IMR-90 (cell line): Measurements from ENCODE around the gene ABHD15.

Experiments used
- ELK1 ChIP-seq: fragments of 150-350 bp; IDR thresholded peaks from 2 replicates; pipeline ENCODE4 v1.6.1; 2016; ENCODE audit warnings: low read depth, mild to moderate bottlenecking, low read length, moderate library complexity, borderline replicate concordance
- FOS ChIP-seq: fragments of 150-350 bp; IDR thresholded peaks from 2 replicates; pipeline ENCODE4 v1.6.1; 2016; ENCODE audit warnings: low read depth, low read length
- MAFK ChIP-seq: IDR thresholded peaks from 2 replicates; pipeline ENCODE4 v1.6.1; 2012; ENCODE audit warnings: low read depth, low read length, improper control_type of control experiment
- MAZ ChIP-seq: IDR thresholded peaks from 2 replicates; pipeline ENCODE4 v1.6.1; 2012; ENCODE audit warnings: low read depth, mild to moderate bottlenecking, low read length, improper control_type of control experiment, moderate library complexity, borderline replicate concordance
- MXI1 ChIP-seq: IDR thresholded peaks from 2 replicates; pipeline ENCODE4 v1.6.1; 2012; ENCODE audit warnings: low read depth, mild to moderate bottlenecking, low read length, moderate library complexity, borderline replicate concordance
- NFE2L2 ChIP-seq: fragments of 150-350 bp; IDR thresholded peaks from 2 replicates; pipeline ENCODE4 v1.6.1; 2016; ENCODE audit warnings: low read depth, mild to moderate bottlenecking, low read length
- POLR2A ChIP-seq: IDR thresholded peaks from 2 replicates; pipeline ENCODE4 v1.6.1; 2012; ENCODE audit warnings: mild to moderate bottlenecking, low read depth, low read length
- RAD21 ChIP-seq: IDR thresholded peaks from 2 replicates; pipeline ENCODE4 v1.6.1; 2012; ENCODE audit warnings: low read length, improper control_type of control experiment
- TF ChIP-seq, protein P1 (sequence below): conservative IDR thresholded peaks from 2 replicates; pipeline ENCODE4 v1.5.1; 2012; ENCODE audit warnings: mild to moderate bottlenecking, low read depth, low read length, improper control_type of control experiment

GRCh38 chr17:29565643-29566472, 979 bp downstream of the ABHD15 start:
- no peak for TF ChIP-seq POLR2A
- TF ChIP-seq, protein P1, sequence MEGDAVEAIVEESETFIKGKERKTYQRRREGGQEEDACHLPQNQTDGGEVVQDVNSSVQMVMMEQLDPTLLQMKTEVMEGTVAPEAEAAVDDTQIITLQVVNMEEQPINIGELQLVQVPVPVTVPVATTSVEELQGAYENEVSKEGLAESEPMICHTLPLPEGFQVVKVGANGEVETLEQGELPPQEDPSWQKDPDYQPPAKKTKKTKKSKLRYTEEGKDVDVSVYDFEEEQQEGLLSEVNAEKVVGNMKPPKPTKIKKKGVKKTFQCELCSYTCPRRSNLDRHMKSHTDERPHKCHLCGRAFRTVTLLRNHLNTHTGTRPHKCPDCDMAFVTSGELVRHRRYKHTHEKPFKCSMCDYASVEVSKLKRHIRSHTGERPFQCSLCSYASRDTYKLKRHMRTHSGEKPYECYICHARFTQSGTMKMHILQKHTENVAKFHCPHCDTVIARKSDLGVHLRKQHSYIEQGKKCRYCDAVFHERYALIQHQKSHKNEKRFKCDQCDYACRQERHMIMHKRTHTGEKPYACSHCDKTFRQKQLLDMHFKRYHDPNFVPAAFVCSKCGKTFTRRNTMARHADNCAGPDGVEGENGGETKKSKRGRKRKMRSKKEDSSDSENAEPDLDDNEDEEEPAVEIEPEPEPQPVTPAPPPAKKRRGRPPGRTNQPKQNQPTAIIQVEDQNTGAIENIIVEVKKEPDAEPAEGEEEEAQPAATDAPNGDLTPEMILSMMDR = no peak
- no peak for TF ChIP-seq MAZ
- no peak for TF ChIP-seq MXI1
- no peak for TF ChIP-seq MAFK
- TF ChIP-seq FOS = no peak
- no peak for TF ChIP-seq NFE2L2
- no peak for TF ChIP-seq RAD21
- no peak for TF ChIP-seq ELK1
